Esophagus squamous epithelium (tissue), 4 donors: ENCODE data around the gene NEO1.

Source experiments
- POLR2A ChIP-seq, 4 donors: fragments of 450-650 bp; IDR thresholded peaks; one replicate each; pipeline ENCODE4 v1.6.1; 2017; ENCODE audit warnings: antibody characterized with exemption in 4 of 4, mild to moderate bottlenecking in 4 of 4, moderate library complexity in 3 of 4
- TF ChIP-seq, protein P1 (sequence below), 6 experiments: fragments of 450-650 bp in 4 of 6; fragments of 200-600 bp in 2 of 6; sonication (generic) in 2 of 6; IDR thresholded peaks; one replicate each; pipeline ENCODE4 v1.5.1; 2016 to 2019; ENCODE audit warnings: antibody characterized with exemption in 6 of 6, mild to moderate bottlenecking in 4 of 6, moderate library complexity in 4 of 6

DNA sequence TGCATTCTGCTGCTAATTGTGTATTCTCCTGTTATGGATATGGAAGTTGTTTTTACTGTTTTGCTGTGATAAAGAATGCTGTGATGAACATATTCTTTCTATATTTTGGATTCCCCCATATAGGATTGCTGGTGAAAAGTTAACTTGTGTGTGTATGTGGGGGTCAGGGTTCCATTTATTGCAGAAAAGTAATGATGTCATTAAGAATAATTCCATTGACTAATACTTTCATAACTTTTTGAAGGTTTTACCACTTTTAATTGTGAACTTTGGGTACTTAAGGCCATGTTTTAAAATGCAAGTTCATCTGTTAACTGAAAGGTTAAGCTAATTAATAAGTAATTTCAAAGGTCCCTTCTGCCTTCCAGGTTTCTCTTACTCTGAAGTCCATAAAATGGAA, 6.2 kb downstream of the NEO1 start:
- TF ChIP-seq, protein P1, sequence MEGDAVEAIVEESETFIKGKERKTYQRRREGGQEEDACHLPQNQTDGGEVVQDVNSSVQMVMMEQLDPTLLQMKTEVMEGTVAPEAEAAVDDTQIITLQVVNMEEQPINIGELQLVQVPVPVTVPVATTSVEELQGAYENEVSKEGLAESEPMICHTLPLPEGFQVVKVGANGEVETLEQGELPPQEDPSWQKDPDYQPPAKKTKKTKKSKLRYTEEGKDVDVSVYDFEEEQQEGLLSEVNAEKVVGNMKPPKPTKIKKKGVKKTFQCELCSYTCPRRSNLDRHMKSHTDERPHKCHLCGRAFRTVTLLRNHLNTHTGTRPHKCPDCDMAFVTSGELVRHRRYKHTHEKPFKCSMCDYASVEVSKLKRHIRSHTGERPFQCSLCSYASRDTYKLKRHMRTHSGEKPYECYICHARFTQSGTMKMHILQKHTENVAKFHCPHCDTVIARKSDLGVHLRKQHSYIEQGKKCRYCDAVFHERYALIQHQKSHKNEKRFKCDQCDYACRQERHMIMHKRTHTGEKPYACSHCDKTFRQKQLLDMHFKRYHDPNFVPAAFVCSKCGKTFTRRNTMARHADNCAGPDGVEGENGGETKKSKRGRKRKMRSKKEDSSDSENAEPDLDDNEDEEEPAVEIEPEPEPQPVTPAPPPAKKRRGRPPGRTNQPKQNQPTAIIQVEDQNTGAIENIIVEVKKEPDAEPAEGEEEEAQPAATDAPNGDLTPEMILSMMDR (IDR thresholded peaks at IDR 0.05), result no peak
- TF ChIP-seq POLR2A (IDR thresholded peaks at IDR 0.05), result no peak
